22Rv1 (cell line): ENCODE results near the gene RICTOR.

Experiments
- CTCF ChIP-seq: fragments of 450-650 bp; IDR thresholded peaks from 2 replicates; pipeline ENCODE4 v1.5.1; 2017; ENCODE audit warnings: mild to moderate bottlenecking
- ZFX ChIP-seq: fragments of 450-650 bp; IDR thresholded peaks from 2 replicates; pipeline ENCODE4 v1.6.1; 2017; ENCODE audit warnings: antibody characterized with exemption, borderline replicate concordance

GRCh38 chr5:39009280-39009679, 64.9 kb downstream of the RICTOR start:
- TF ChIP-seq CTCF (no peak), ZFX (no peak)
